IMR-90 (cell line): ENCODE measurements around the gene FER1L5. TPM values are rescaled to one million over a fixed set of nuclear protein-coding genes. Genes with fewer than 3 reads are reported as not detected.

Source experiments
- ATAC-seq: fragments of 200-7000 bp; cut with Tn5 transposase; 2 replicates; pipeline ENCODE4 v1.9.1; 2020; ENCODE audit warnings: low read depth, mild to moderate bottlenecking, moderate library complexity
- BruUV-seq: library from RNA; stranded (reverse); fragments of 400-500 nt; replicated peaks from 2 replicates; lab custom pipeline; 2021; lab: Mats Ljungman, UMichigan
- CTCF ChIA-PET: fragments of 300-600 bp; formaldehyde crosslinking; extraction: SDS; loops from one replicate; lab custom pipeline; 2021; ENCODE audit warnings: antibody characterized with exemption; lab: Yijun Ruan, JAX
- POLR2A ChIA-PET: fragments of 300-600 bp; sonication (Branson Sonifier 250); formaldehyde crosslinking; loops from one replicate; lab custom pipeline; 2022; ENCODE audit warnings: antibody characterized with exemption; ENCODE audit not compliant: unreplicated experiment; lab: Charles Lee
- DNase-seq: peaks from one replicate; pipeline ENCODE4 v3.0.0; 2013
- H2AFZ ChIP-seq: replicated peaks from 2 replicates; pipeline ENCODE3; 2013; ENCODE audit warnings: low read length, mild to moderate bottlenecking; ENCODE audit not compliant: poor library complexity
- H2AK5ac ChIP-seq: 2 replicates; pipeline ENCODE4 v1.6.1; 2013; ENCODE audit warnings: low read depth, low read length, inconsistent platforms
- H2AK9ac ChIP-seq: replicated peaks from 2 replicates; pipeline ENCODE3; 2013; ENCODE audit warnings: mild to moderate bottlenecking, low read depth, low read length, moderate library complexity; ENCODE audit not compliant: poor library complexity
- H2BK120ac ChIP-seq: 2 replicates; pipeline ENCODE4 v1.6.1; 2013; ENCODE audit warnings: low read depth, low read length, inconsistent platforms
- H2BK15ac ChIP-seq: 3 replicates; pipeline ENCODE4 v1.6.1; 2013; ENCODE audit warnings: low read depth, low read length, inconsistent platforms
- H2BK20ac ChIP-seq: 2 replicates; pipeline ENCODE4 v1.6.1; 2013; ENCODE audit warnings: low read depth, mild to moderate bottlenecking, inconsistent platforms, low read length, moderate library complexity
- H2BK5ac ChIP-seq: 2 replicates; pipeline ENCODE4 v1.6.1; 2013; ENCODE audit warnings: mild to moderate bottlenecking, low read depth, low read length, inconsistent platforms; ENCODE audit not compliant: poor library complexity, severe bottlenecking
- H3K14ac ChIP-seq: replicated peaks from 2 replicates; pipeline ENCODE4 v1.6.1; 2013; ENCODE audit warnings: low read depth, low read length, inconsistent platforms
- H3K18ac ChIP-seq: 2 replicates; pipeline ENCODE4 v1.6.1; 2013; ENCODE audit warnings: low read depth, low read length, control low read depth
- H3K23ac ChIP-seq: 2 replicates; pipeline ENCODE4 v1.6.1; 2013; ENCODE audit warnings: low read depth, low read length, inconsistent platforms
- H3K27ac ChIP-seq: 2 replicates; pipeline ENCODE4 v1.5.1; 2013; ENCODE audit warnings: mild to moderate bottlenecking, control low read depth, low read length; ENCODE audit not compliant: insufficient read depth
- H3K27me3 ChIP-seq: 2 replicates; pipeline ENCODE4 v1.6.1; 2013; ENCODE audit warnings: low read length; ENCODE audit not compliant: control insufficient read depth, insufficient read depth
- H3K36me3 ChIP-seq: 2 replicates; pipeline ENCODE4 v1.6.1; 2013; ENCODE audit warnings: low read length, mixed read lengths; ENCODE audit not compliant: control insufficient read depth, insufficient read depth
- H3K4ac ChIP-seq: 2 replicates; pipeline ENCODE4 v1.6.1; 2013; ENCODE audit warnings: low read depth, low read length, inconsistent platforms
- H3K4me1 ChIP-seq: 2 replicates; pipeline ENCODE4 v1.6.1; 2013; ENCODE audit warnings: low read length, mixed read lengths; ENCODE audit not compliant: control insufficient read depth, insufficient read depth
- H3K4me2 ChIP-seq: 2 replicates; pipeline ENCODE4 v1.6.1; 2013; ENCODE audit warnings: low read depth, mild to moderate bottlenecking, control low read depth, low read length, moderate library complexity
- H3K4me3 ChIP-seq: 2 replicates; pipeline ENCODE4 v1.5.1; 2013; ENCODE audit warnings: low read depth, mild to moderate bottlenecking, control low read depth, low read length, moderate library complexity; ENCODE audit not compliant: insufficient read depth
- H3K56ac ChIP-seq: 2 replicates; pipeline ENCODE4 v1.6.1; 2013; ENCODE audit warnings: low read length, inconsistent platforms; ENCODE audit not compliant: insufficient read depth; ENCODE audit errors: extremely low read depth
- H3K79me1 ChIP-seq, 2 experiments: 2 replicates each; pipeline ENCODE4 v1.6.1; 2013; ENCODE audit warnings: low read length in 2 of 2, inconsistent platforms in 1 of 2, low read depth in 1 of 2
- H3K9ac ChIP-seq: 2 replicates; pipeline ENCODE4 v1.6.1; 2013; ENCODE audit warnings: low read depth, low read length, control low read depth
- H3K9me1 ChIP-seq: 2 replicates; pipeline ENCODE4 v1.6.1; 2013; ENCODE audit warnings: low read length, inconsistent platforms; ENCODE audit not compliant: insufficient read depth
- H3K9me3 ChIP-seq: 2 replicates; pipeline ENCODE4 v1.6.1; 2013; ENCODE audit warnings: low read length; ENCODE audit not compliant: control insufficient read depth, insufficient read depth
- H4K20me1 ChIP-seq: 2 replicates; pipeline ENCODE4 v1.6.1; 2013; ENCODE audit warnings: low read length, inconsistent platforms; ENCODE audit not compliant: insufficient read depth
- H4K5ac ChIP-seq: 2 replicates; pipeline ENCODE4 v1.6.1; 2013; ENCODE audit warnings: mild to moderate bottlenecking, low read depth, low read length, control low read depth
- H4K8ac ChIP-seq, 2 experiments: 2 replicates each; pipeline ENCODE4 v1.6.1; 2013; ENCODE audit warnings: low read depth in 2 of 2, low read length in 2 of 2, control low read depth in 1 of 2, inconsistent platforms in 1 of 2
- H4K91ac ChIP-seq: 2 replicates; pipeline ENCODE4 v1.6.1; 2013; ENCODE audit warnings: low read depth, low read length, inconsistent platforms; ENCODE audit not compliant: insufficient read depth
- BHLHE40 ChIP-seq: fragments of 150-350 bp; IDR thresholded peaks from 2 replicates; pipeline ENCODE4 v1.6.1; 2016; ENCODE audit warnings: mild to moderate bottlenecking, low read depth, low read length
- POLR2A ChIP-seq: IDR thresholded peaks from 2 replicates; pipeline ENCODE4 v1.6.1; 2012; ENCODE audit warnings: mild to moderate bottlenecking, low read depth, low read length
- RAD21 ChIP-seq: IDR thresholded peaks from 2 replicates; pipeline ENCODE4 v1.6.1; 2012; ENCODE audit warnings: low read length, improper control_type of control experiment
- SMC3 ChIP-seq: fragments of 150-350 bp; IDR thresholded peaks from 2 replicates; pipeline ENCODE4 v1.6.1; 2016; ENCODE audit warnings: low read depth, mild to moderate bottlenecking, antibody characterized with exemption, low read length, moderate library complexity
- WGBS, 2 experiments: methylation state at CpG; one replicate each; pipeline versions ENCODE4 v1.1.5 to v1.1.7; 2013; ENCODE audit warnings: missing lambda C conversion rate in 2 of 2; ENCODE audit not compliant: insufficient read length in 1 of 2; ENCODE audit errors: extremely low coverage in 2 of 2; 5-methylcytosine and 5-hydroxymethylcytosine counted together
- dilution Hi-C: fragments of 300-500 bp; cut with HindIII; formaldehyde crosslinking; loops from one replicate; pipeline ENCODE4 v1.14.3; 2018; ENCODE audit warnings: low sequenced_read_pairs; ENCODE audit not compliant: unreplicated experiment
- in situ Hi-C: fragments of 300-500 bp; cut with MboI; formaldehyde crosslinking; loops from 3 replicates; pipeline ENCODE4 v1.14.3; 2019; ENCODE audit warnings: low sequenced_read_pairs, inconsistent platforms, mixed read lengths
- intact Hi-C: fragments of 100-400 bp; cut with micrococcal nuclease; formaldehyde crosslinking; loops from 2 replicates; pipeline ENCODE4 v1.10.0; 2022
- polyA plus RNA-seq, 3 experiments: library from polyadenylated mRNA; depleted of rRNA; stranded (reverse); fragments of >200 nt; gene quantifications; 2 replicates each; pipeline ENCODE4 v1.2.3, GENCODE V29; 2012; ENCODE audit warnings: low replicate concordance in 1 of 3
- total RNA-seq: library from RNA; depleted of rRNA; stranded (reverse); fragments of >200 nt; gene quantifications from 2 replicates; pipeline ENCODE4 v1.2.3, GENCODE V29; 2012
- TF ChIP-seq, protein P1 (sequence below): fragments of 150-350 bp; IDR thresholded peaks from 2 replicates; pipeline ENCODE4 v1.6.1; 2017; ENCODE audit warnings: mild to moderate bottlenecking, antibody characterized with exemption, low read length, low read depth

Gene FER1L5
- total and polyA plus RNA-seq, 2 of the 4 experiments (the other 2 are of a cell fraction) = 0.15 to 0.36 TPM

DNA sequence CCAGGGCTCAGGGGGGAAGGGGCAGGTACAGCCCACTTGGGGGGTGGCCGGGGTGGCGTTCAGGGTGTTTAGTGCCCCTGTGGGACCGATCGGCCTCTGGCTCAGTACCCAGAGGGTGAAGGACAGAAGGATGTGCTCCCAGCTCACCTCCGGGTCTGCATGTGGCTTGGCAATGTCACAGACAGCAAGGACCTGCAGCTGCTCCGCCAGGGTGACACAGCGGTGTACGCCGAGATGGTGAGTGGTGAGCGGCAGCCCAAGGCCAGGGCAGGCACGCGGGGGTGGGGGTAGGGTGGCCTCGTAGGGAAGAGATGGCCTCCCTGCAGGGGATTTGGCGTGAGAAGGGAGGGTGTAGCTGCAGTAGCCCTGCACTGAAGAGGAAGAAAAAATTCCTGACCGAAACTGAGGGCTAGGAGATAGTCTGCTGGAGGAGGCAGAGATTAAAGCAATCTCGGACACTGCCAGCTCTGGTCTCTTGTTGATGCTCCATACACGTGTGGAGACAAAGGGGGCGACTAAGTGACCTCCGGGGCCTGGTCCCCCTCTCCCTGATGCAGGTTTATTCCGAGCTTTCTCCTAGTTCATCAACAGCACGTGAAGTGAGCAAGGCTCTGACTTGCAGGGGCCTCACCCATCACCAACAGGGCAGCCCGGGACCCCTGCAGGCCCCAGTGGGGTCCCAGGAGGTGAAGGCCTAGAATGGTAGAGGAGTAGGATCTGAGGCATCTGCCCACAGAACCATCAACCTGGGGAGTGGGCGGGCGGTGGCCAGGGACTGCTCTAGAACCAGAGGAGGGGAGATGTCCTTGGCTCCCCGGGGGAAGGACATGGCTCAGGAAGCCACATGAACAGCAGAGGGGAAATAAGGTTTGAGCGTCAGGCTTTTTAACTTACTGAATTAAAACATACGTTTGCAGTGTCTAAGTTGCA is 45.4 kb downstream of the FER1L5 start:
- no peak overlapping the region for H3K4ac ChIP-seq
- no peak overlapping the region for H3K14ac ChIP-seq
- no TSS peak for BruUV-seq
- TF ChIP-seq, protein P1, sequence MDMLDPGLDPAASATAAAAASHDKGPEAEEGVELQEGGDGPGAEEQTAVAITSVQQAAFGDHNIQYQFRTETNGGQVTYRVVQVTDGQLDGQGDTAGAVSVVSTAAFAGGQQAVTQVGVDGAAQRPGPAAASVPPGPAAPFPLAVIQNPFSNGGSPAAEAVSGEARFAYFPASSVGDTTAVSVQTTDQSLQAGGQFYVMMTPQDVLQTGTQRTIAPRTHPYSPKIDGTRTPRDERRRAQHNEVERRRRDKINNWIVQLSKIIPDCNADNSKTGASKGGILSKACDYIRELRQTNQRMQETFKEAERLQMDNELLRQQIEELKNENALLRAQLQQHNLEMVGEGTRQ = no peak
- TF ChIP-seq SMC3 (no peak), POLR2A (no peak), BHLHE40 (no peak), RAD21 (no peak)
- H3K27ac ChIP-seq = no peak overlapping the region
- no peak overlapping the region for H2AK9ac ChIP-seq
- 69% methylated on average over 12 of the region's 27 CpGs; no CpG with 5 or more reads in 1 of the 2 experiments for WGBS, 2 experiments
- no peak overlapping the region for H4K8ac ChIP-seq
- no peak overlapping the region for H2AK5ac ChIP-seq
- POLR2A ChIA-PET = no interaction called here
- H3K36me3 ChIP-seq = no peaks in the 10 kb centered on the region
- no peak overlapping the region for H3K4me2 ChIP-seq
- CTCF ChIA-PET = no interaction called here
- ATAC-seq (no peak), DNase-seq (no peak)
- no peak overlapping the region for H4K5ac ChIP-seq
- H3K23ac ChIP-seq = no peak overlapping the region
- H3K4me3 ChIP-seq = no peak overlapping the region
- H2AFZ ChIP-seq = peak overlapping the region; percentile 23
- no peak overlapping the region for H2BK20ac ChIP-seq
- intact Hi-C loops = no loop called here
- H3K18ac ChIP-seq = no peak overlapping the region
- H3K79me1 ChIP-seq = no peaks in the 10 kb centered on the region
- no peak overlapping the region for H4K91ac ChIP-seq
- in situ Hi-C loops = no loop called here
- no peak overlapping the region for H3K56ac ChIP-seq
- H2BK15ac ChIP-seq = no peak overlapping the region
- H4K20me1 ChIP-seq = no peaks in the 10 kb centered on the region
- H2BK120ac ChIP-seq = no peak overlapping the region
- no peak overlapping the region for H2BK5ac ChIP-seq
- H3K9ac ChIP-seq = no peak overlapping the region
- H3K9me3 ChIP-seq = no peaks in the 10 kb centered on the region
- dilution Hi-C loops = no loop called here
- peaks cover 13% of the 10 kb centered on the region; the same call in 1 of the 2 replicates for H3K27me3 ChIP-seq
- no peaks in the 10 kb centered on the region for H3K9me1 ChIP-seq
- peaks cover 12% of the 10 kb centered on the region; the same call in 1 of the 2 replicates for H3K4me1 ChIP-seq
